Measurements from ENCODE around the gene ABHD16A. TPM values are rescaled to one million over a fixed set of nuclear protein-coding genes. Genes with fewer than 3 reads are reported as not detected.

Gene ABHD16A
- total and polyA plus RNA-seq, 2 of the 13 experiments (the other 11 are each of a cell fraction or from before 2014, with no cell fraction given) = 43.5 to 45.4 TPM

DNA sequence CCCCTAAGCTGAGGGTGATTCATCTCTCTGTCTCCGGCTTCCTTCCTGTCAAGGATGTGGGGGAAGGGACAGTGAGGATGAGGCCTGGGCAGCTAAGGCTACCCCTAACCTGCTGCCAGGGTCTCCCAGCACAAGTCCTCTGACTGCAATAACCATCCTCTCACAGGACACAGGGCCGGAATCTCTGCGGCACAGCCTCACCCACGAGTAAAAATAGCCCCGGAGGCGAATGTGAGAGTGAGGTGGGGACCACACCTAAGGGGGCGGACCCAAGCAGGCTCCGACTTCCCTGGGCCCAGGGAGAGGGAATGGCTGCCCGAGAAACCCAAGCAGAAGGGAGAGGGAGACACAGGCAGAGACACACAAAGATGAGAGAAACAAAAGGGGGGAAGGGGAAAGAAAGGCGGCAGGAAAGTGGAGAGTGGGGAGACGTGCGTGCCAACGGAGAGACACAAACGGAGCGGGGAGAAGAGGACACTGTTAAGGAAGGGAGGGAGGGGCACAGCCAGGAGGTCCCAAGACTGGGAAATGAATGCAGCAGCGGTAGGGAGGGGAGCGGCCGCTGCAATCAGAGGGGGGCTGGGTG lies 31.8 kb upstream of the ABHD16A start (continued):
- TF ChIP-seq, protein P1, sequence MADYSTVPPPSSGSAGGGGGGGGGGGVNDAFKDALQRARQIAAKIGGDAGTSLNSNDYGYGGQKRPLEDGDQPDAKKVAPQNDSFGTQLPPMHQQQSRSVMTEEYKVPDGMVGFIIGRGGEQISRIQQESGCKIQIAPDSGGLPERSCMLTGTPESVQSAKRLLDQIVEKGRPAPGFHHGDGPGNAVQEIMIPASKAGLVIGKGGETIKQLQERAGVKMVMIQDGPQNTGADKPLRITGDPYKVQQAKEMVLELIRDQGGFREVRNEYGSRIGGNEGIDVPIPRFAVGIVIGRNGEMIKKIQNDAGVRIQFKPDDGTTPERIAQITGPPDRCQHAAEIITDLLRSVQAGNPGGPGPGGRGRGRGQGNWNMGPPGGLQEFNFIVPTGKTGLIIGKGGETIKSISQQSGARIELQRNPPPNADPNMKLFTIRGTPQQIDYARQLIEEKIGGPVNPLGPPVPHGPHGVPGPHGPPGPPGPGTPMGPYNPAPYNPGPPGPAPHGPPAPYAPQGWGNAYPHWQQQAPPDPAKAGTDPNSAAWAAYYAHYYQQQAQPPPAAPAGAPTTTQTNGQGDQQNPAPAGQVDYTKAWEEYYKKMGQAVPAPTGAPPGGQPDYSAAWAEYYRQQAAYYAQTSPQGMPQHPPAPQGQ (CRISPR knock-in tag; IDR thresholded peaks at IDR 0.05; ENCODE audit: borderline replicate concordance) = no peak
- TF ChIP-seq ZNF766 (CRISPR knock-in tag; IDR thresholded peaks at IDR 0.05; ENCODE audit: borderline replicate concordance) (no peak), RELA (CRISPR knock-in tag; IDR thresholded peaks at IDR 0.05) (no peak; the same call in 1 of the 2 replicates), ZNF180 (CRISPR knock-in tag; IDR thresholded peaks at IDR 0.05; ENCODE audit: borderline replicate concordance, low read depth) (no peak), ZNF10 (CRISPR knock-in tag; IDR thresholded peaks at IDR 0.05; ENCODE audit: borderline replicate concordance, low read depth) (no peak), ZNF343 (CRISPR knock-in tag; IDR thresholded peaks at IDR 0.05) (no peak), NAIF1 (CRISPR knock-in tag; IDR thresholded peaks at IDR 0.05; ENCODE audit: borderline replicate concordance) (no peak), CREB1 (IDR thresholded peaks at IDR 0.05) (no peak), CREB1 (CRISPR knock-in tag; IDR thresholded peaks at IDR 0.05) (no peak), ZFY (CRISPR knock-in tag; IDR thresholded peaks at IDR 0.05) (peak; percentile 60), ZNF143 (CRISPR knock-in tag; IDR thresholded peaks at IDR 0.05) (no peak), SSRP1 (CRISPR knock-in tag; IDR thresholded peaks at IDR 0.05) (no peak), ZC3H4 (CRISPR knock-in tag; IDR thresholded peaks at IDR 0.05; ENCODE audit: borderline replicate concordance) (no peak), NCOR1 (IDR thresholded peaks at IDR 0.05; ENCODE audit: borderline replicate concordance, low read length) (no peak)
- TF ChIP-seq, protein P2, sequence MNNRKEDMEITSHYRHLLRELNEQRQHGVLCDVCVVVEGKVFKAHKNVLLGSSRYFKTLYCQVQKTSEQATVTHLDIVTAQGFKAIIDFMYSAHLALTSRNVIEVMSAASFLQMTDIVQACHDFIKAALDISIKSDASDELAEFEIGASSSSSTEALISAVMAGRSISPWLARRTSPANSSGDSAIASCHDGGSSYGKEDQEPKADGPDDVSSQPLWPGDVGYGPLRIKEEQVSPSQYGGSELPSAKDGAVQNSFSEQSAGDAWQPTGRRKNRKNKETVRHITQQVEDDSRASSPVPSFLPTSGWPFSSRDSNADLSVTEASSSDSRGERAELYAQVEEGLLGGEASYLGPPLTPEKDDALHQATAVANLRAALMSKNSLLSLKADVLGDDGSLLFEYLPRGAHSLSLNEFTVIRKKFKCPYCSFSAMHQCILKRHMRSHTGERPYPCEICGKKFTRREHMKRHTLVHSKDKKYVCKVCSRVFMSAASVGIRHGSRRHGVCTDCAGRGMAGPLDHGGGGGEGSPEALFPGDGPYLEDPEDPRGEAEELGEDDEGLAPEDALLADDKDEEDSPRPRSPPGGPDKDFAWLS (CRISPR knock-in tag; IDR thresholded peaks at IDR 0.05; ENCODE audit: borderline replicate concordance) = no peak
- TF ChIP-seq, protein P3, sequence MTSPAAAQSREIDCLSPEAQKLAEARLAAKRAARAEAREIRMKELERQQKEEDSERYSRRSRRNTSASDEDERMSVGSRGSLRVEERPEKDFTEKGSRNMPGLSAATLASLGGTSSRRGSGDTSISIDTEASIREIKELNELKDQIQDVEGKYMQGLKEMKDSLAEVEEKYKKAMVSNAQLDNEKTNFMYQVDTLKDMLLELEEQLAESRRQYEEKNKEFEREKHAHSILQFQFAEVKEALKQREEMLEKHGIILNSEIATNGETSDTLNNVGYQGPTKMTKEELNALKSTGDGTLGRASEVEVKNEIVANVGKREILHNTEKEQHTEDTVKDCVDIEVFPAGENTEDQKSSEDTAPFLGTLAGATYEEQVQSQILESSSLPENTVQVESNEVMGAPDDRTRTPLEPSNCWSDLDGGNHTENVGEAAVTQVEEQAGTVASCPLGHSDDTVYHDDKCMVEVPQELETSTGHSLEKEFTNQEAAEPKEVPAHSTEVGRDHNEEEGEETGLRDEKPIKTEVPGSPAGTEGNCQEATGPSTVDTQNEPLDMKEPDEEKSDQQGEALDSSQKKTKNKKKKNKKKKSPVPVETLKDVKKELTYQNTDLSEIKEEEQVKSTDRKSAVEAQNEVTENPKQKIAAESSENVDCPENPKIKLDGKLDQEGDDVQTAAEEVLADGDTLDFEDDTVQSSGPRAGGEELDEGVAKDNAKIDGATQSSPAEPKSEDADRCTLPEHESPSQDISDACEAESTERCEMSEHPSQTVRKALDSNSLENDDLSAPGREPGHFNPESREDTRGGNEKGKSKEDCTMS (CRISPR knock-in tag; conservative IDR thresholded peaks at IDR 0.05) = no peak
- TF ChIP-seq, protein P4, sequence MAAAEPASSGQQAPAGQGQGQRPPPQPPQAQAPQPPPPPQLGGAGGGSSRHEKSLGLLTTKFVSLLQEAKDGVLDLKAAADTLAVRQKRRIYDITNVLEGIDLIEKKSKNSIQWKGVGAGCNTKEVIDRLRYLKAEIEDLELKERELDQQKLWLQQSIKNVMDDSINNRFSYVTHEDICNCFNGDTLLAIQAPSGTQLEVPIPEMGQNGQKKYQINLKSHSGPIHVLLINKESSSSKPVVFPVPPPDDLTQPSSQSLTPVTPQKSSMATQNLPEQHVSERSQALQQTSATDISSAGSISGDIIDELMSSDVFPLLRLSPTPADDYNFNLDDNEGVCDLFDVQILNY (CRISPR knock-in tag; conservative IDR thresholded peaks at IDR 0.05) = no peak
- TF ChIP-seq, protein P5, sequence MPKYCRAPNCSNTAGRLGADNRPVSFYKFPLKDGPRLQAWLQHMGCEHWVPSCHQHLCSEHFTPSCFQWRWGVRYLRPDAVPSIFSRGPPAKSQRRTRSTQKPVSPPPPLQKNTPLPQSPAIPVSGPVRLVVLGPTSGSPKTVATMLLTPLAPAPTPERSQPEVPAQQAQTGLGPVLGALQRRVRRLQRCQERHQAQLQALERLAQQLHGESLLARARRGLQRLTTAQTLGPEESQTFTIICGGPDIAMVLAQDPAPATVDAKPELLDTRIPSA (CRISPR knock-in tag; IDR thresholded peaks at IDR 0.05; ENCODE audit: borderline replicate concordance) = no peak
- TF ChIP-seq, protein P6, sequence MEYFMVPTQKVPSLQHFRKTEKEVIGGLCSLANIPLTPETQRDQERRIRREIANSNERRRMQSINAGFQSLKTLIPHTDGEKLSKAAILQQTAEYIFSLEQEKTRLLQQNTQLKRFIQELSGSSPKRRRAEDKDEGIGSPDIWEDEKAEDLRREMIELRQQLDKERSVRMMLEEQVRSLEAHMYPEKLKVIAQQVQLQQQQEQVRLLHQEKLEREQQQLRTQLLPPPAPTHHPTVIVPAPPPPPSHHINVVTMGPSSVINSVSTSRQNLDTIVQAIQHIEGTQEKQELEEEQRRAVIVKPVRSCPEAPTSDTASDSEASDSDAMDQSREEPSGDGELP (IDR thresholded peaks at IDR 0.05; ENCODE audit: borderline replicate concordance, low read depth) = no peak
- TF ChIP-seq, protein P7, sequence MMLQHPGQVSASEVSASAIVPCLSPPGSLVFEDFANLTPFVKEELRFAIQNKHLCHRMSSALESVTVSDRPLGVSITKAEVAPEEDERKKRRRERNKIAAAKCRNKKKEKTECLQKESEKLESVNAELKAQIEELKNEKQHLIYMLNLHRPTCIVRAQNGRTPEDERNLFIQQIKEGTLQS (CRISPR knock-in tag; IDR thresholded peaks at IDR 0.05) = no peak; the same call in 1 of the 2 replicates
